Adrenal gland (tissue), 12 donors: ENCODE results near the gene OR2C3. TPM values are rescaled to one million over a fixed set of nuclear protein-coding genes. Genes with fewer than 3 reads are reported as not detected.
"Not testable (repeated sequence)": the region's sequence is repeated elsewhere in the genome, so short reads cannot be mapped to it uniquely, and the experiment has no call there.

ENCODE experiments used
- DNase-seq, 7 donors: peaks; one replicate each; pipeline ENCODE4 v3.0.0-alpha.2; 2019 to 2020
- H3K27ac ChIP-seq, 5 donors: fragments of 200-600 bp; sonication (generic) in 4 of 5; 1 replicate in 3 of 5; 2 replicates in 2 of 5; pipeline versions ENCODE4 v1.5.1 to v1.8.0; 2016 to 2020; ENCODE audit warnings: mild to moderate bottlenecking in 1 of 5
- H3K27me3 ChIP-seq: fragments of 200-600 bp; 2 replicates; pipeline ENCODE4 v1.8.0; 2021
- H3K36me3 ChIP-seq, 2 donors: fragments of 200-600 bp; replicated peaks in 1 of 2; 1 replicate in 1 of 2; 2 replicates in 1 of 2; pipeline versions ENCODE4 v1.5.1 to v1.8.0; 2018 to 2022
- H3K4me1 ChIP-seq, 2 donors: fragments of 200-600 bp; replicated peaks in 1 of 2; 1 replicate in 1 of 2; 2 replicates in 1 of 2; pipeline versions ENCODE4 v1.5.1 to v1.8.0; 2018 to 2021
- H3K4me3 ChIP-seq, 4 donors: fragments of 200-600 bp; sonication (generic) in 3 of 4; one replicate each; pipeline ENCODE4 v1.5.1; 2016 to 2018
- H3K9me3 ChIP-seq, 3 donors: fragments of 200-600 bp; sonication (generic) in 1 of 3; replicated peaks in 1 of 3; 1 replicate in 2 of 3; 2 replicates in 1 of 3; pipeline versions ENCODE4 v1.5.1 to v1.8.0; 2016 to 2021
- CTCF ChIP-seq, 6 experiments: fragments of 450-650 bp in 4 of 6; fragments of 200-600 bp in 2 of 6; sonication (generic) in 1 of 6; IDR thresholded peaks; 1 replicate in 5 of 6; 2 replicates in 1 of 6; pipeline versions ENCODE4 v1.5.1 to v1.8.0; 2016 to 2021; ENCODE audit warnings: antibody characterized with exemption in 6 of 6, mild to moderate bottlenecking in 2 of 6, moderate library complexity in 1 of 6
- POLR2A ChIP-seq, 2 donors: fragments of 450-650 bp; IDR thresholded peaks; one replicate each; pipeline ENCODE4 v1.6.1; 2017; ENCODE audit warnings: antibody characterized with exemption in 2 of 2, mild to moderate bottlenecking in 2 of 2, moderate library complexity in 1 of 2
- whole genome bisulfite sequencing, 4 donors: extraction: QIAGEN DNeasy Blood & Tissue Kit in 2 of 4; methylation state at CpG; one replicate each; pipeline versions ENCODE4 v1.1.5 to v1.1.7; 2013 to 2017; 5-methylcytosine and 5-hydroxymethylcytosine counted together
- intact Hi-C, 2 donors: fragments of 100-400 bp; cut with DNase I; formaldehyde crosslinking; loops; one replicate each; pipeline versions ENCODE4 v1.14.1 to v1.15.0; 2022 to 2023
- polyA plus RNA-seq, 3 donors: library from polyadenylated mRNA; stranded (reverse); fragments of 200-250 nt in 2 of 3; fragments of 350-450 nt in 1 of 3; fragmentation: Illumina TruSeq in 1 of 3; extraction: RNeasy Lipid Tissue Mini Kit (QIAGEN cat#74804) in 1 of 3; gene quantifications; one replicate each; pipeline ENCODE4 v1.2.3, GENCODE V29; 2013 to 2014
- total RNA-seq, 9 donors: library from RNA; depleted of rRNA in 4 of 9; stranded (reverse); fragments of >200 nt in 4 of 9; fragments of 120-200 nt in 1 of 9; fragmentation: NEBNext Ultra II Directional in 1 of 9; extraction: Animal tissue kit (Norgen Biotek cat#: 25700) in 1 of 9; gene quantifications; one replicate each; pipeline versions ENCODE4 v1.1.0 to v1.2.4, GENCODE V29; 2013 to 2023
- donor health status: healthy with polysubstance abuse.
- donor health status: Bipolar disorder and iron deficiency.
- donor health status: DM: yes; HTN: yes; CAD: no.
- donor health status: DM: no; HTN: no; CAD: no.
- donor health status: DM: no; HTN: no; CAD: no.
- donor health status: DM: yes; HTN: yes; CAD: no.

The OR2C3 gene
- total and polyA plus RNA-seq, 12 donors = 0.02 to 0.11 TPM; not detected in 10

- intact Hi-C loops = loop anchor here in 1 of 2 donors (10.0 kb wide), 1 partner anchor 98 kb away; no protein-coding TSS in a partner anchor
- Histone ChIP-seq H3K36me3 (no peaks in the 10 kb centered on the region), H3K4me1 (no peaks in the 10 kb centered on the region), H3K9me3 (no peaks in the 10 kb centered on the region), H3K4me3 (no peak overlapping the region), H3K27me3 (no peaks in the 10 kb centered on the region), H3K27ac (no peak overlapping the region)
- no peak for TF ChIP-seq POLR2A (IDR thresholded peaks at IDR 0.05)
- TF ChIP-seq CTCF (IDR thresholded peaks at IDR 0.05) = no peak
- WGBS, 4 donors = 66 to 96% (median 80%) methylated on average over 1 of the region's 1 CpG
- DNase-seq = no peak
Measured at GRCh38 chr1:247482747-247483146, 53.5 kb downstream of the OR2C3 start.

- intact Hi-C loops, H3K9me3 ChIP-seq, H3K36me3 ChIP-seq, H3K4me3 ChIP-seq, DNase-seq, H3K27me3 ChIP-seq, H3K27ac ChIP-seq, H3K4me1 ChIP-seq: not testable (repeated sequence)
- WGBS, 4 donors = 80 to 91% (median 85%) methylated on average over 6 of the region's 6 CpGs
Measured at GRCh38 chr1:247476328-247477058, 59.7 kb downstream of the OR2C3 start.

GRCh38 chr1:247475793-247476192, 60.4 kb downstream of the OR2C3 start:
- H3K4me3 ChIP-seq = no peak overlapping the region
- no peak for DNase-seq
- intact Hi-C loops = no loop called here
- H3K4me1 ChIP-seq = no peaks in the 10 kb centered on the region
- H3K27me3 ChIP-seq = no peaks in the 10 kb centered on the region
- TF ChIP-seq CTCF (IDR thresholded peaks at IDR 0.05) = no peak
- TF ChIP-seq POLR2A (IDR thresholded peaks at IDR 0.05) = no peak
- H3K36me3 ChIP-seq = no peaks in the 10 kb centered on the region
- 75 to 90% (median 85%) methylated on average over 2 of the region's 2 CpGs for WGBS, 4 donors
- no peak overlapping the region for H3K27ac ChIP-seq
- no peaks in the 10 kb centered on the region for H3K9me3 ChIP-seq

Other genes with a start within 250 kb of the OR2C3 start
- gene ZNF496, start 204.6 kb downstream of the OR2C3 start, total RNA-seq = 10 to 100 TPM; 13.5 to 34.9 (median 25.0) TPM
- gene ZNF496, start 204.6 kb downstream of the OR2C3 start, polyA plus RNA-seq = 10 to 100 TPM in 1 of 3 donors, 1 to 10 TPM in 2; 4.3 to 15.4 (median 9.8) TPM
- gene NLRP3, start 120.3 kb downstream of the OR2C3 start, total RNA-seq = 1 to 10 TPM in 8 of 9 donors, under 1 TPM in 1; 1.00 to 3.4 (median 2.2) TPM
- gene NLRP3, start 120.3 kb downstream of the OR2C3 start, polyA plus RNA-seq = 1 to 10 TPM in 1 of 3 donors, under 1 TPM in 2; 0.64 to 1.4 (median 0.67) TPM
- gene OR2B11, start 78.3 kb downstream of the OR2C3 start, total RNA-seq = not detected
- under 1 TPM in 1 of 3 donors, not detected in 2; 0.08 TPM for gene OR2B11, start 78.3 kb downstream of the OR2C3 start, polyA plus RNA-seq
- gene GCSAML, start 12.7 kb upstream of the OR2C3 start, total RNA-seq = under 1 TPM in 2 of 9 donors, not detected in 7; 0.11 to 0.76 TPM
- gene GCSAML, start 12.7 kb upstream of the OR2C3 start, polyA plus RNA-seq = under 1 TPM in 1 of 3 donors, not detected in 2; 0.03 TPM
- not detected for gene OR2G2, start 51.9 kb upstream of the OR2C3 start, total RNA-seq
- not detected for gene OR2G2, start 51.9 kb upstream of the OR2C3 start, polyA plus RNA-seq
- gene OR2G3, start 69.1 kb upstream of the OR2C3 start, total RNA-seq = not detected
- gene OR2G3, start 69.1 kb upstream of the OR2C3 start, polyA plus RNA-seq = not detected
- gene OR13G1, start 143.3 kb upstream of the OR2C3 start, total RNA-seq = not detected
- gene OR13G1, start 143.3 kb upstream of the OR2C3 start, polyA plus RNA-seq = not detected
- not detected for gene OR6F1, start 180.2 kb upstream of the OR2C3 start, total RNA-seq
- gene OR6F1, start 180.2 kb upstream of the OR2C3 start, polyA plus RNA-seq = not detected
- gene OR14K1, start 202.2 kb upstream of the OR2C3 start, total RNA-seq = under 1 TPM in 2 of 9 donors, not detected in 7; 0.11 to 0.94 TPM
- gene OR14K1, start 202.2 kb upstream of the OR2C3 start, polyA plus RNA-seq = not detected
- not detected for gene OR14A2, start 211.7 kb upstream of the OR2C3 start, total RNA-seq
- not detected for gene OR14A2, start 211.7 kb upstream of the OR2C3 start, polyA plus RNA-seq
- not detected for gene OR1C1, start 224.1 kb upstream of the OR2C3 start, total RNA-seq
- gene OR1C1, start 224.1 kb upstream of the OR2C3 start, polyA plus RNA-seq = not detected